ENCODE results near the gene PDZRN4.
"Not testable (repeated sequence)": the region's sequence is repeated elsewhere in the genome, so short reads cannot be mapped to it uniquely, and the experiment has no call there.

The PDZRN4 gene

GRCh38 chr12:41311883-41312282 lies 123.8 kb downstream of the PDZRN4 start:
- Histone ChIP-seq H2AFZ (ENCODE audit: low read depth, low read length) (no peak overlapping the region), H3K4me1 (ENCODE audit: low read length) (no peaks in the 10 kb centered on the region), H3K9ac (ENCODE audit: low read length) (no peak overlapping the region), H3K9me3 (ENCODE audit: insufficient read depth, low read length) (no peaks in the 10 kb centered on the region), H3K36me3 (replicated peaks; ENCODE audit: low read depth, low read length) (no peaks in the 10 kb centered on the region), H3K4me3 (ENCODE audit: low read length) (no peak overlapping the region), H3K27me3 (ENCODE audit: low read depth, low read length) (no peaks in the 10 kb centered on the region), H3K27ac (ENCODE audit: low read length) (no peak overlapping the region), H3K4me2 (ENCODE audit: low read length) (no peak overlapping the region), H4K20me1 (ENCODE audit: insufficient read depth, low read length) (no peaks in the 10 kb centered on the region), H3K79me2 (ENCODE audit: low read length) (no peaks in the 10 kb centered on the region)
- TF ChIP-seq EZH2phosphoT487 (IDR thresholded peaks at IDR 0.05; ENCODE audit: low read depth) (no peak), CTCF (IDR thresholded peaks at IDR 0.05; ENCODE audit: low read depth, low read length) (no peak)

GRCh38 chr12:41312451-41312850 lies 124.3 kb downstream of the PDZRN4 start:
- H4K20me1 ChIP-seq (ENCODE audit: insufficient read depth, low read length); H3K4me3 ChIP-seq (ENCODE audit: low read length); H2AFZ ChIP-seq (ENCODE audit: low read depth, low read length); H3K9me3 ChIP-seq (ENCODE audit: insufficient read depth, low read length); H3K27ac ChIP-seq (ENCODE audit: low read length); H3K4me2 ChIP-seq (ENCODE audit: low read length); H3K4me1 ChIP-seq (ENCODE audit: low read length); H3K36me3 ChIP-seq (replicated peaks; ENCODE audit: low read depth, low read length); H3K9ac ChIP-seq (ENCODE audit: low read length); H3K27me3 ChIP-seq (ENCODE audit: low read depth, low read length); H3K79me2 ChIP-seq (ENCODE audit: low read length): not testable (repeated sequence)

GRCh38 chr12:41325336-41325735 lies 137.2 kb downstream of the PDZRN4 start:
- Histone ChIP-seq H3K9me3 (ENCODE audit: insufficient read depth, low read length) (no peaks in the 10 kb centered on the region), H3K4me3 (ENCODE audit: low read length) (no peak overlapping the region), H4K20me1 (ENCODE audit: insufficient read depth, low read length) (no peaks in the 10 kb centered on the region), H2AFZ (ENCODE audit: low read depth, low read length) (no peak overlapping the region), H3K9ac (ENCODE audit: low read length) (no peak overlapping the region), H3K79me2 (ENCODE audit: low read length) (no peaks in the 10 kb centered on the region), H3K36me3 (replicated peaks; ENCODE audit: low read depth, low read length) (no peaks in the 10 kb centered on the region), H3K4me2 (ENCODE audit: low read length) (no peak overlapping the region), H3K27me3 (ENCODE audit: low read depth, low read length) (no peaks in the 10 kb centered on the region), H3K27ac (ENCODE audit: low read length) (no peak overlapping the region), H3K4me1 (ENCODE audit: low read length) (no peaks in the 10 kb centered on the region)
- TF ChIP-seq CTCF (IDR thresholded peaks at IDR 0.05; ENCODE audit: low read depth, low read length) (no peak), EZH2phosphoT487 (IDR thresholded peaks at IDR 0.05; ENCODE audit: low read depth) (no peak)

- no peak overlapping the region for H2AFZ ChIP-seq (ENCODE audit: low read depth, low read length)
- no peaks in the 10 kb centered on the region for H4K20me1 ChIP-seq (ENCODE audit: insufficient read depth, low read length)
- H3K4me1 ChIP-seq (ENCODE audit: low read length), result no peaks in the 10 kb centered on the region
- H3K4me2 ChIP-seq (ENCODE audit: low read length), result no peak overlapping the region
- no peak overlapping the region for H3K9ac ChIP-seq (ENCODE audit: low read length)
- no peaks in the 10 kb centered on the region for H3K27me3 ChIP-seq (ENCODE audit: low read depth, low read length)
- no peak overlapping the region for H3K27ac ChIP-seq (ENCODE audit: low read length)
- no peaks in the 10 kb centered on the region for H3K36me3 ChIP-seq (replicated peaks; ENCODE audit: low read depth, low read length)
- no peak overlapping the region for H3K4me3 ChIP-seq (ENCODE audit: low read length)
- H3K9me3 ChIP-seq (ENCODE audit: insufficient read depth, low read length), result no peaks in the 10 kb centered on the region
- H3K79me2 ChIP-seq (ENCODE audit: low read length), result no peaks in the 10 kb centered on the region
- TF ChIP-seq EZH2phosphoT487 (IDR thresholded peaks at IDR 0.05; ENCODE audit: low read depth) (no peak), CTCF (IDR thresholded peaks at IDR 0.05; ENCODE audit: low read depth, low read length) (no peak)
These were observed 139.2 kb downstream of the PDZRN4 start for GRCh38 chr12:41327096-41327895.

Measured in OCI-LY3 (cell line).